DND-41 (cell line): ENCODE measurements around the gene SOD3.

Source experiments
- ATAC-seq: fragments of 200-7000 bp; cut with Tn5 transposase; 3 replicates; pipeline ENCODE4 v1.9.1; 2021; ENCODE audit warnings: low read depth; ENCODE audit not compliant: insufficient read depth
- DNase-seq: peaks from one replicate; pipeline ENCODE4 v3.0.0-alpha.2; 2020
- H2AFZ ChIP-seq: 2 replicates; pipeline ENCODE4 v1.6.0; 2012; ENCODE audit warnings: low read depth, low read length
- H3K27ac ChIP-seq: 2 replicates; pipeline ENCODE4 v1.5.1; 2012; ENCODE audit warnings: low read length, inconsistent platforms
- H3K27me3 ChIP-seq: fragments of 200-600 bp; sonication (generic); 2 replicates; pipeline ENCODE4 v1.6.0; 2012; ENCODE audit warnings: low read length, mild to moderate bottlenecking, inconsistent platforms; ENCODE audit not compliant: insufficient read depth, poor library complexity
- H3K36me3 ChIP-seq: 2 replicates; pipeline ENCODE4 v1.5.1; 2012; ENCODE audit warnings: low read length, inconsistent platforms; ENCODE audit not compliant: insufficient read depth
- H3K4me1 ChIP-seq: 2 replicates; pipeline ENCODE4 v1.5.1; 2012; ENCODE audit warnings: mild to moderate bottlenecking, low read length; ENCODE audit not compliant: insufficient read depth
- H3K4me2 ChIP-seq: 2 replicates; pipeline ENCODE4 v1.6.0; 2012; ENCODE audit warnings: mild to moderate bottlenecking, moderate library complexity, low read length, inconsistent platforms; ENCODE audit not compliant: insufficient read depth
- H3K4me3 ChIP-seq, 2 experiments: fragments of 200-600 bp in 1 of 2; shearing (Covaris generic) in 1 of 2; 2 replicates each; pipeline ENCODE4 v1.5.1; 2012 to 2016; ENCODE audit warnings: inconsistent platforms in 2 of 2, low read length in 2 of 2, mild to moderate bottlenecking in 2 of 2, low read depth in 1 of 2, moderate library complexity in 1 of 2
- H3K79me2 ChIP-seq: 2 replicates; pipeline ENCODE4 v1.6.0; 2012; ENCODE audit warnings: low read length, inconsistent platforms; ENCODE audit not compliant: insufficient read depth
- H3K9ac ChIP-seq: 2 replicates; pipeline ENCODE4 v1.6.0; 2012; ENCODE audit warnings: low read depth, mild to moderate bottlenecking, inconsistent platforms, low read length, moderate library complexity
- H3K9me3 ChIP-seq: 2 replicates; pipeline ENCODE4 v1.5.1; 2012; ENCODE audit warnings: low read length, moderate library complexity, mild to moderate bottlenecking, inconsistent platforms; ENCODE audit not compliant: insufficient read depth, severe bottlenecking
- H4K20me1 ChIP-seq: 2 replicates; pipeline ENCODE4 v1.6.0; 2012; ENCODE audit warnings: low read length; ENCODE audit not compliant: insufficient read depth
- EZH2 ChIP-seq: IDR thresholded peaks from 3 replicates; pipeline ENCODE4 v1.6.1; 2012; ENCODE audit warnings: borderline replicate concordance, low read depth, mild to moderate bottlenecking, moderate library complexity, low read length, inconsistent platforms; ENCODE audit not compliant: severe bottlenecking
- TF ChIP-seq, protein P1 (sequence below): IDR thresholded peaks from 2 replicates; pipeline ENCODE4 v1.5.1; 2012; ENCODE audit warnings: borderline replicate concordance, low read length, moderate library complexity, mild to moderate bottlenecking; ENCODE audit not compliant: poor library complexity, severe bottlenecking; ENCODE audit errors: extremely low read depth

SOD3 gene

GRCh38 chr4:24805566-24805965 lies 10.2 kb downstream of the SOD3 start:
- H2AFZ ChIP-seq: no peak overlapping the region
- H3K27me3 ChIP-seq: no peaks in the 10 kb centered on the region
- DNase-seq: no peak

DNA sequence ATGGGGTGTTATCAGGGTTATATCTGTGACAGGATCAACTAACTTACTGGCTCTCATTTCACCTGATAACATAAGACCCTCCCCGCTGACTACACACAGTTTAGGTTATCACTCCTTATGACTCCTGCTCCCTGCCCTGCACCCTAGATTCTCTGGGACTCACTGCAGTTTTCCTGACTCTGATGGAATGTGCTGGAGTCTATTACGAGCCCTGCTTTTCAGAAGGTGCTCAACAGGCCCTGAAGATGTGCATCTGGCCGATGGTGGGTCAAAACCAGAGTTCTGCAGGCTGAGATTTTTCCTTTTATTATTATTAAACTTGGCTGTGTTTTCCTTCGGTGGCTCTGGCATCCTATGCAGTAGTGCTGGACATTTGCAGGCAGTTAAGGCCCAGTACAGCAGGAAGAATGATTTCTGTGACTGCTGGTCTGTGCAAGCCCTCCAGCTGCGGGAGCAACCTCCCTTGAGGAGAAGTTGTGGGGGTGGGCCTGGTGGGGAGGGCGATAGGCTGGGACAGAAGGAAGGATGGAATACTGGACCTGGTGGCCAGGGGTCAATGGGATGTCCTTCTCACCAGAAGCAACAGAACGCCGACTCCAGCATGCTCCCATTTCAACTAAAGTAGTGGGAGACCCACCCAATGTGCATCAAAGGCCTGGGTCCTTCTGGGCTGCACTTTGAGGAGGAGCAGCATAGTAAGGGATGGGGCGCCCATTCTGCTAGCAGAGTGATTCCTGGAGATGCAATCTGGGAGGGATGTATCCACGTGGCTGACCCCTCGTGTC lies 11.0 kb downstream of the SOD3 start:
- no peak overlapping the region for H3K27ac ChIP-seq
- no peak overlapping the region for H3K4me2 ChIP-seq
- DNase-seq (no peak), ATAC-seq (no peak)
- H3K9me3 ChIP-seq: no peaks in the 10 kb centered on the region
- H3K9ac ChIP-seq: no peak overlapping the region
- no peaks in the 10 kb centered on the region for H3K4me1 ChIP-seq
- no peaks in the 10 kb centered on the region for H3K79me2 ChIP-seq
- H2AFZ ChIP-seq: no peak overlapping the region
- no peak overlapping the region for H3K4me3 ChIP-seq
- H3K36me3 ChIP-seq: no peaks in the 10 kb centered on the region
- H3K27me3 ChIP-seq: no peaks in the 10 kb centered on the region
- no peaks in the 10 kb centered on the region for H4K20me1 ChIP-seq
- no peak for TF ChIP-seq EZH2
- TF ChIP-seq, protein P1, sequence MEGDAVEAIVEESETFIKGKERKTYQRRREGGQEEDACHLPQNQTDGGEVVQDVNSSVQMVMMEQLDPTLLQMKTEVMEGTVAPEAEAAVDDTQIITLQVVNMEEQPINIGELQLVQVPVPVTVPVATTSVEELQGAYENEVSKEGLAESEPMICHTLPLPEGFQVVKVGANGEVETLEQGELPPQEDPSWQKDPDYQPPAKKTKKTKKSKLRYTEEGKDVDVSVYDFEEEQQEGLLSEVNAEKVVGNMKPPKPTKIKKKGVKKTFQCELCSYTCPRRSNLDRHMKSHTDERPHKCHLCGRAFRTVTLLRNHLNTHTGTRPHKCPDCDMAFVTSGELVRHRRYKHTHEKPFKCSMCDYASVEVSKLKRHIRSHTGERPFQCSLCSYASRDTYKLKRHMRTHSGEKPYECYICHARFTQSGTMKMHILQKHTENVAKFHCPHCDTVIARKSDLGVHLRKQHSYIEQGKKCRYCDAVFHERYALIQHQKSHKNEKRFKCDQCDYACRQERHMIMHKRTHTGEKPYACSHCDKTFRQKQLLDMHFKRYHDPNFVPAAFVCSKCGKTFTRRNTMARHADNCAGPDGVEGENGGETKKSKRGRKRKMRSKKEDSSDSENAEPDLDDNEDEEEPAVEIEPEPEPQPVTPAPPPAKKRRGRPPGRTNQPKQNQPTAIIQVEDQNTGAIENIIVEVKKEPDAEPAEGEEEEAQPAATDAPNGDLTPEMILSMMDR: no peak

More at GRCh38 chr4:24805566-24805965, 10.2 kb downstream of the SOD3 start:
- Histone ChIP-seq H3K9ac (no peak overlapping the region), H3K4me2 (no peak overlapping the region), H3K36me3 (no peaks in the 10 kb centered on the region), H3K4me1 (no peaks in the 10 kb centered on the region), H3K79me2 (no peaks in the 10 kb centered on the region), H3K4me3 (no peak overlapping the region), H3K27ac (no peak overlapping the region), H4K20me1 (no peaks in the 10 kb centered on the region), H3K9me3 (no peaks in the 10 kb centered on the region)
- TF ChIP-seq EZH2: no peak
- TF ChIP-seq, protein P1: no peak
- ATAC-seq: no peak

GRCh38 chr4:24807611-24808010 lies 12.2 kb downstream of the SOD3 start:
- H3K4me2 ChIP-seq: no peak overlapping the region
- H3K36me3 ChIP-seq: no peaks in the 10 kb centered on the region
- H3K79me2 ChIP-seq: no peaks in the 10 kb centered on the region
- no peak overlapping the region for H3K4me3 ChIP-seq
- TF ChIP-seq, protein P1: no peak
- no peak for TF ChIP-seq EZH2
- H3K27me3 ChIP-seq: no peaks in the 10 kb centered on the region
- H3K9ac ChIP-seq: no peak overlapping the region
- H3K27ac ChIP-seq: no peak overlapping the region
- no peaks in the 10 kb centered on the region for H3K9me3 ChIP-seq
- H2AFZ ChIP-seq: no peak overlapping the region
- H3K4me1 ChIP-seq: no peaks in the 10 kb centered on the region
- DNase-seq (no peak), ATAC-seq (no peak)
- H4K20me1 ChIP-seq: no peaks in the 10 kb centered on the region
